Stimulated activated naive CD8-positive, alpha-beta T cell treated with anti-CD3 and anti-CD28 coated beads, Interleukin-15, Interleukin-2, amounts not matched to agents 100 ng/mL and 50 ng/mL, for 24 hours (primary cell): ENCODE data around the gene ADM2.

ENCODE experiments used
- H3K27ac Mint-ChIP-seq: one replicate; pipeline ENCODE4 v1.8.0; 2021; ENCODE audit warnings: mild to moderate bottlenecking, mixed read lengths
- H3K27me3 Mint-ChIP-seq: one replicate; pipeline ENCODE4 v1.8.0; 2021; ENCODE audit warnings: mixed read lengths
- H3K36me3 Mint-ChIP-seq: one replicate; pipeline ENCODE4 v1.8.0; 2021; ENCODE audit warnings: low read depth, mixed read lengths
- H3K4me1 Mint-ChIP-seq: one replicate; pipeline ENCODE4 v1.8.0; 2021; ENCODE audit warnings: low read depth, mixed read lengths
- H3K4me3 Mint-ChIP-seq: one replicate; pipeline ENCODE4 v1.8.0; 2021; ENCODE audit warnings: mild to moderate bottlenecking, mixed read lengths
- H3K9me3 Mint-ChIP-seq: one replicate; pipeline ENCODE4 v1.8.0; 2021; ENCODE audit warnings: mixed read lengths

The ADM2 gene

DNA sequence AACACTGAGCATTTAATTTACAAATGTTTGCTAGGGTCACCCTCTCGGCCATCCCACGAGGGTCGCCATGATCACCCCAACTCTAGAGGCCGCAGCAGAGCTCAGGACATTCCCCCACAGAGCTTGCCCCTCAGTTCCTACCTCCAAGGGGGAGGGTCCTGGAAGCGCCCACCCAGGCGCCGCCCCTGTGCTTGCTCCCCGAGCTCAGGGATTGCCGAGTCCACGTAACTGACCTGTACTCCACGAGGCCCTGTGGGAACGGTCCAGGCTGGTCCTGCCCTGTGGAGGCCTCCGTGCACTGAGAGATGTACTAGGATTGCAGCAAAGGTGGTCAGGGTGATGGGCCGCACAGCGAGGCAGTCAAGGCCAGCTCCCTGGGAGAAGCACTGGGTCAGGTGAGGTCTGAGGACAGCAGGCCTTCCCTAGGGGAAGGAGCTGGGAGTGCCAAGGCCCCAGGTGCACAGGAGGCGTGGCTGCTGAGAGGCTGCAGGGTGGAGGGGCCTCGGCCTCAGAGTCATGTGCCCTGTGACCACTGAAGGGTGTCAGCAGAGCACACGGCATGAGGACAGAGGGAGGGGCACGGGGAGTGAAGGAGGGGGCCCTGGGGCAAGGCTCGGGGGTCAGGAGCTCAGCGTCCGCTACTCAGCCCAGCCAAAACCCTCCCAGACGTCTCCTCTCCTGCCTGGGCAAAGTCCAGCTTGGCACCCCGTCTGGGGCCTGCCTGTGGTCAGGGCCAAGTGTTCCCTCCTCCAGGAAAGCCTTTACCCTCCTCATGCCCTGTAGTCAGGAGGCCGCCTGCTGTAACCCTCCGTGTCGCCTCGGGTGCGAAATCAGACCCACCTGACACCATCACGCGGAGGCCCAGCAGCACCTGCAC, 2.9 kb downstream of the ADM2 start:
- Mint-ChIP-seq H3K9me3 (no peaks in the 10 kb centered on the region), H3K27ac (no peak overlapping the region), H3K4me1 (peaks cover 4% of the 10 kb centered on the region), H3K36me3 (no peaks in the 10 kb centered on the region), H3K4me3 (no peak overlapping the region), H3K27me3 (peaks cover 10% of the 10 kb centered on the region)

GRCh38 chr22:50485221-50486131, 4.1 kb downstream of the ADM2 start:
- H3K4me3 Mint-ChIP-seq: no peak overlapping the region
- H3K27me3 Mint-ChIP-seq: no peaks in the 10 kb centered on the region
- H3K9me3 Mint-ChIP-seq: no peaks in the 10 kb centered on the region
- no peak overlapping the region for H3K27ac Mint-ChIP-seq
- H3K4me1 Mint-ChIP-seq: no peaks in the 10 kb centered on the region
- no peaks in the 10 kb centered on the region for H3K36me3 Mint-ChIP-seq

- no peaks in the 10 kb centered on the region for H3K36me3 Mint-ChIP-seq
- no peaks in the 10 kb centered on the region for H3K9me3 Mint-ChIP-seq
- no peak within 1 kb of the TSS for H3K27ac Mint-ChIP-seq
- peaks cover 7% of the 10 kb centered on the region for H3K4me1 Mint-ChIP-seq
- H3K27me3 Mint-ChIP-seq: no peaks in the 10 kb centered on the region
- no peak within 1 kb of the TSS for H3K4me3 Mint-ChIP-seq
Measured at GRCh38 chr22:50486561-50487289, 5.4 kb downstream of the ADM2 start, which contains the start of gene MIOX. Gene MIOX, plus strand, starts transcription at chr22:50486859. Its CDS starts 39 bp downstream, at chr22:50486898.

DNA sequence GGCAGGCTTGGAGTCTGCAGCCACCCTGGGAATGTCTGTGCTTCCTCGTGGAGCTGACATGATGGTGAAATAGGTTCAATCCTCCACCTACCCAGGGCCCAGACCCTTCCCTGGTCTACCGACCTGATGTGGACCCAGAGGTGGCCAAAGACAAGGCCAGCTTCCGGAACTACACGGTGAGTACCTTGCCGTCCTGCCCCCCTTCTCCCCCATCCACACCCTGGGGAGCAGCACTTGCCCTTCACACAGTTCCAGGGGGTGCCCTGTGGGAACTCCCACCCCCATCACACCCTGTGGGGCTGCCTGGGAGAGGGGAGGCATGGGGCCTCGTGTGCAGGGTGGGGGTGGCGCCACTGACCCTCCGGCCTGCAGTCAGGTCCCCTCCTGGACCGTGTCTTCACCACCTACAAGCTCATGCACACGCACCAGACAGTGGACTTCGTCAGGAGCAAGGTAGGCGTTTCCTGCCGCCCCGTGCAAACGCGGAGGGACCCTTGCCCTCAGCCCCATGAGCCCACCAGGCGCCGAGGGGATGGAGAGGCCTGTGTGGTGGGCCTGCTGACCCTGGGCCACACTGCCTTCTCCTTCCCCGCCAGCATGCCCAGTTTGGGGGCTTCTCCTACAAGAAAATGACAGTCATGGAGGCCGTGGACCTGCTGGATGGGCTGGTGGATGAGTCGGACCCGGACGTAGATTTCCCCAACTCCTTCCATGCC, 6.1 kb downstream of the ADM2 start:
- Mint-ChIP-seq H3K4me1 (peaks cover 7% of the 10 kb centered on the region), H3K27me3 (no peaks in the 10 kb centered on the region), H3K36me3 (no peaks in the 10 kb centered on the region), H3K27ac (no peak overlapping the region), H3K9me3 (no peaks in the 10 kb centered on the region), H3K4me3 (no peak overlapping the region)

GRCh38 chr22:50488006-50488677, 6.8 kb downstream of the ADM2 start:
- no peaks in the 10 kb centered on the region for H3K9me3 Mint-ChIP-seq
- no peak overlapping the region for H3K4me3 Mint-ChIP-seq
- no peak overlapping the region for H3K27ac Mint-ChIP-seq
- H3K27me3 Mint-ChIP-seq: no peaks in the 10 kb centered on the region
- peaks cover 7% of the 10 kb centered on the region for H3K4me1 Mint-ChIP-seq
- no peaks in the 10 kb centered on the region for H3K36me3 Mint-ChIP-seq

- Mint-ChIP-seq H3K36me3 (no peaks in the 10 kb centered on the region), H3K4me3 (no peak overlapping the region), H3K9me3 (no peaks in the 10 kb centered on the region), H3K27me3 (no peaks in the 10 kb centered on the region), H3K4me1 (peaks cover 7% of the 10 kb centered on the region), H3K27ac (no peak overlapping the region)
Measured at GRCh38 chr22:50488886-50489285, 7.5 kb downstream of the ADM2 start.

DNA sequence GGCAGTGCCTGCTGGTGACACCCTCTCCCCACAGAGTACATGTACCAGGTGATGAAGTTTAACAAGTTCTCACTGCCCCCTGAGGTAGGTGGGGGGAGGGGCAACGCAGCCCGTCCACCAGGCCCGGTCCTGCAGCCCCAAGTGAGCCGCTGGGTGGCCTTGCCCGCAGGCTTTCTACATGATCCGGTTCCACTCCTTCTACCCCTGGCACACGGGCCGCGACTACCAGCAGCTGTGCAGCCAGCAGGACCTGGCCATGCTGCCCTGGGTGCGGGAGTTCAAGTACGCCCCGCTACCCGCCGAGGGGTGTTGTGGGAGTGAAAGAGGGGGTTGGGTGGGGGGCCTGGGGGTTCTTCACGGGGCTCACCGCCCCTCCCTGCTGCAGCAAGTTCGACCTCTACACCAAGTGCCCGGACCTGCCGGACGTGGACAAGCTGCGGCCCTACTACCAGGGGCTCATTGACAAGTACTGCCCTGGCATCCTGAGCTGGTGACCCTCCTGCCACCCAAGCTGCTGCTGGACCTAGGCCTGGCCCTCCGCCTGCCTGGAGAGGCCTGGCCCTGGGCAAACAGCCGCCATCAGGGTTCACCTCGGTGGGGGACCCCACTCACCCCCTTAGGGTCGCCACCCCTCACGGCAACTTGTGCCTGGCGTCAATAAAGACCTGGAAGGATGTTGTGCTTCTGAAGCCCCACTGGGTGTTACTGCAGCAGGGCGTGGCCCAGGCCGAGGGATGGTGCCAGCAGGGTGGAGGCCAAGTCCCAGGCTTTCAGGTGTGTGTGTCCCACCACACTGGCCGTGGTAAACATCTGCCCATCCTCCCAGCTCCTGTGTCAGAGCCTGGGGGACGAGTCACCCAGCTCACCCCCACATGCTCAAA, 8.3 kb downstream of the ADM2 start:
- Mint-ChIP-seq H3K27ac (no peak overlapping the region), H3K4me1 (peaks cover 7% of the 10 kb centered on the region), H3K4me3 (no peak overlapping the region), H3K27me3 (no peaks in the 10 kb centered on the region), H3K36me3 (no peaks in the 10 kb centered on the region), H3K9me3 (no peaks in the 10 kb centered on the region)

DNA sequence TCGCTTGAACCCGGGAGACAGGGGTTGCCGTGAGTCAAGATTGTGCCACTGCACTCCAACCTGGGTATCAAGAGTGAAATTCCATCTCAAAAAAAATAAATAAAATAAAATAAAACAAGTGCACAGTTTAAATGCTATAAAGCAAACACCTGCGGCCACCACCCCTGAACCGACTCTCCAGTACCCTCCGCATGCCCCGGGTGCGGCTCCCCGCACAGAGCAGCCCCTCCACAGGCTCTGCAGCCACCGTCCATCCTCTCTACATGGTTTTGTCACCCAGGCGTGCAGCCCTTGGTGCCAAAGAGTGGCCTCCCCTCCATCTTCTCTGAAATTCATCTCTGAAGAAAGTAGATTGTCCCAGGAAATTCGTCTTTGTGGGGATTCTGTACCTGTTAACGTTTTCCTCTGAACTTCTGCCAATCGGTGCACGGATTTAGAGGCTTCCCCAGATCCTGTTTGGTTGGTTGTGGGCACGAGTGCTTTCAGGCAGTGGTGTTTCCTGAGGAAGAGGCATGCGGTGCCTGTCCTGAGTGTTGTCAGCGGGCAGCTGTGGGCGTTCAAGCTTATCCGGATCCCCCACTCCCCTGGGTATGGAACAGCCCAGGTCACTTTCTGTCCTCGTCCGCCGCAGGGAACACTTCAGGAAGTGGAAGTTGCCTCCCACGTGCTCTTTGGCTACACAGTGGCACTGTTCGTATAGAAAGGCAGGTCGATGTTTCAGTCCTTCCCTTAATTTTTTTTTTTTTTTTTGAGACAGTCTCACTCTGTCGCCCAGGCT, 9.4 kb downstream of the ADM2 start:
- no peaks in the 10 kb centered on the region for H3K27me3 Mint-ChIP-seq
- H3K27ac Mint-ChIP-seq: peak overlapping the region; percentile 78
- no peaks in the 10 kb centered on the region for H3K36me3 Mint-ChIP-seq
- no peaks in the 10 kb centered on the region for H3K9me3 Mint-ChIP-seq
- H3K4me1 Mint-ChIP-seq: peaks cover 7% of the 10 kb centered on the region
- peak overlapping the region; percentile 33 for H3K4me3 Mint-ChIP-seq

- Mint-ChIP-seq H3K36me3 (no peaks in the 10 kb centered on the region), H3K27me3 (no peaks in the 10 kb centered on the region), H3K27ac (no peak overlapping the region), H3K9me3 (no peaks in the 10 kb centered on the region), H3K4me1 (no peaks in the 10 kb centered on the region), H3K4me3 (no peak overlapping the region)
Measured at GRCh38 chr22:50497093-50497492, 15.8 kb downstream of the ADM2 start.

- no peaks in the 10 kb centered on the region for H3K27me3 Mint-ChIP-seq
- H3K36me3 Mint-ChIP-seq: no peaks in the 10 kb centered on the region
- no peak overlapping the region for H3K27ac Mint-ChIP-seq
- H3K9me3 Mint-ChIP-seq: no peaks in the 10 kb centered on the region
- H3K4me1 Mint-ChIP-seq: no peaks in the 10 kb centered on the region
- H3K4me3 Mint-ChIP-seq: no peak overlapping the region
Measured at GRCh38 chr22:50498322-50498890, 17.1 kb downstream of the ADM2 start.

GRCh38 chr22:50500452-50500851, 19.1 kb downstream of the ADM2 start:
- H3K36me3 Mint-ChIP-seq: no peaks in the 10 kb centered on the region
- no peaks in the 10 kb centered on the region for H3K9me3 Mint-ChIP-seq
- H3K4me1 Mint-ChIP-seq: no peaks in the 10 kb centered on the region
- H3K27ac Mint-ChIP-seq: no peak overlapping the region
- no peaks in the 10 kb centered on the region for H3K27me3 Mint-ChIP-seq
- H3K4me3 Mint-ChIP-seq: no peak overlapping the region

DNA sequence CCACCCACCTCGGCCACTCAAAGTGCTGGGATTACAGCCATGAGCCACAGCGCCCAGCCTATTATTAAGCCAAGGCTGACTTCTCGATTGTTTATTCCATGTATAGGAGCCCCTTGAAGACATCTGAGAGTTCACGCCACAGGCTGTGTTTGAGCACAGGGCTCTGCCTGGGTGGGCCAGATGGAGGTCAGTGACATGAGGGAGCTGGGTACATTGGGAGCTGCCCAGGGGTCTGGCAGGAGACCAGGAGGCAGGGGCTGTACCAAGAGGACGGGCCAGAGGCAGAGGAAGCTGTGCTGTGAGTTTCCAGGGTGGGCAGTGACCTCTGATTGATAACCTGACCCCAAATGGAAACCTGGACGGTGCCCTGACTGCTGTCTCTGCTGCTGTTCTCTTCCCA, 20.8 kb downstream of the ADM2 start:
- H3K9me3 Mint-ChIP-seq: no peaks in the 10 kb centered on the region
- H3K27ac Mint-ChIP-seq: no peak overlapping the region
- H3K4me1 Mint-ChIP-seq: peaks cover under 1% of the 10 kb centered on the region

More for the DNA sequence above, 20.8 kb downstream of the ADM2 start:
- Mint-ChIP-seq H3K27me3 (no peaks in the 10 kb centered on the region), H3K4me3 (no peak overlapping the region), H3K36me3 (no peaks in the 10 kb centered on the region)
